ENCODE data around the gene CRADD.
"Not testable (repeated sequence)": the region's sequence is repeated elsewhere in the genome, so short reads cannot be mapped to it uniquely, and the experiment has no call there.

Gene CRADD

GRCh38 chr12:93748672-93749383 lies 71.7 kb downstream of the CRADD start:
- peaks cover 6% of the 10 kb centered on the region for H3K4me1 ChIP-seq (ENCODE audit: control insufficient read depth, insufficient read depth, low read length)
- peaks cover 20% of the 10 kb centered on the region for H3K9me3 ChIP-seq (ENCODE audit: control insufficient read depth, insufficient read depth, low read depth, low read length)
- H3K27ac ChIP-seq (ENCODE audit: low read depth, low read length), result no peak overlapping the region
- H3K9ac ChIP-seq (ENCODE audit: low read length), result no peak overlapping the region
- no peak overlapping the region for H3K4me3 ChIP-seq (ENCODE audit: low read depth, low read length)
- H3K36me3 ChIP-seq (ENCODE audit: control insufficient read depth, insufficient read depth, low read length), result no peaks in the 10 kb centered on the region
- no peaks in the 10 kb centered on the region for H3K27me3 ChIP-seq (ENCODE audit: control insufficient read depth, insufficient read depth, low read length)

DNA sequence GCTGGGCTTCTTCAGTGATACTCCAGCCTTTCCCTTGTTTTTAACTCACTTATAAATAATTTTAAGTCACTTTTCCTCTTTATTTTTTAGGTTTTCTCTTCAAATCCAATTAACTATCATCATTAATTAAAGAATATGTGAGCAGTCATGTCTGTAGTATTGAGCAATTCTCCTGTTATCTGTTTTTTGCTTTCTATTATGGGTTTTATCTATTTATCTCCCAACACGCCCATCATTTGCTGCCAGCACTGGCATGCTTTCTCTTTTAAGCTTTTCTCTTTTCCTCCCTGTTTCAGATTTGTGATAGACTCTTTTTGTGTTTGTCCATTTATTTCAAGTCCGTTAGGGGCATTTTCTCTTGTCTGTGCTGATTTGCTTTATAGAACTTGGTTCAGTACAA lies 72.3 kb downstream of the CRADD start:
- Histone ChIP-seq H3K36me3 (ENCODE audit: control insufficient read depth, insufficient read depth, low read length) (no peaks in the 10 kb centered on the region), H3K4me3 (ENCODE audit: low read depth, low read length) (no peak overlapping the region)

GRCh38 chr12:93750056-93750455 lies 72.9 kb downstream of the CRADD start:
- Histone ChIP-seq H3K4me1 (ENCODE audit: control insufficient read depth, insufficient read depth, low read length) (no peaks in the 10 kb centered on the region), H3K27me3 (ENCODE audit: control insufficient read depth, insufficient read depth, low read length) (no peaks in the 10 kb centered on the region), H3K9ac (ENCODE audit: low read length) (no peak overlapping the region), H3K27ac (ENCODE audit: low read depth, low read length) (no peak overlapping the region), H3K4me3 (ENCODE audit: low read depth, low read length) (no peak overlapping the region), H3K36me3 (ENCODE audit: control insufficient read depth, insufficient read depth, low read length) (no peaks in the 10 kb centered on the region), H3K9me3 (ENCODE audit: control insufficient read depth, insufficient read depth, low read depth, low read length) (peaks cover 31% of the 10 kb centered on the region)

More for the DNA sequence above, 72.3 kb downstream of the CRADD start:
- Histone ChIP-seq H3K9me3 (ENCODE audit: control insufficient read depth, insufficient read depth, low read depth, low read length) (peaks cover 27% of the 10 kb centered on the region), H3K9ac (ENCODE audit: low read length) (no peak overlapping the region), H3K4me1 (ENCODE audit: control insufficient read depth, insufficient read depth, low read length) (no peaks in the 10 kb centered on the region), H3K27me3 (ENCODE audit: control insufficient read depth, insufficient read depth, low read length) (no peaks in the 10 kb centered on the region), H3K27ac (ENCODE audit: low read depth, low read length) (no peak overlapping the region)

DNA sequence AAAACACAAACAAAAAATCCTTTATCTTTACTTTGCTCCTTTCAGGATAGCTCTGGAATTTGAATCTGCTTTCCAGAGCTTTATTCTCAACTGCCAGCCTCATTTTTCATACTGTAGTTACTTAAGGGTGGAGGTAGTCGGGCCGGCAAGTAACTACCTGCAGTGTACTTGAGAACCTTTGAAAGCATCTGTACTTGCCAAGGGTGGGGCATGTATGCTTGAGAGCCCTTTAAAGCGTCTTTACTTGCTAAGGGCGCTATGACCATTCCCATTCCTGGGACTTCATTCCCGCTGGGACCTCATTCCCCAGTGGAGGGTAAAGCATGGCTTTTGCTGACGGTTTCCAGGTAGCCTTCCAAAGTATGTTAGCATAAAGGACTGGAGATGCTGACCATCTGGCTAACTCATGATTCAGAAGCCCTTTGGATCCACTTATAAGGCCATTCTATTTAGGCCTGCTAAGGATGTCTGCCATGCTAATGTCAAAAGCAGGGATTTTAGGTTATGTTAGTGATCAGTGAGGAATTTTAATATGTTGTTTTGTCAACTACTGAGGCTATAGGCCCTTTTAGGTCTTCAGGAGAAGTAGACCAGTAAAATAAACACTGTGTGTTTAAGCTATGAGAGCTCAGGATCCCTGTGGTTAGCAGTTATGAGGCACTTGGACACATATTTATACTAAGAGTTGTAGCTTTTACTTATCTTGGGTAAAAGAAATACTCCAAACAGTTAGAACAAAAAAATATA lies 74.9 kb downstream of the CRADD start:
- Histone ChIP-seq H3K27ac (ENCODE audit: low read depth, low read length) (no peak overlapping the region), H3K27me3 (ENCODE audit: control insufficient read depth, insufficient read depth, low read length) (no peaks in the 10 kb centered on the region), H3K4me3 (ENCODE audit: low read depth, low read length) (no peak overlapping the region), H3K4me1 (ENCODE audit: control insufficient read depth, insufficient read depth, low read length) (no peaks in the 10 kb centered on the region), H3K9ac (ENCODE audit: low read length) (no peak overlapping the region), H3K9me3 (ENCODE audit: control insufficient read depth, insufficient read depth, low read depth, low read length) (peaks cover 34% of the 10 kb centered on the region), H3K36me3 (ENCODE audit: control insufficient read depth, insufficient read depth, low read length) (no peaks in the 10 kb centered on the region)

GRCh38 chr12:93753285-93753684 lies 76.1 kb downstream of the CRADD start:
- no peak overlapping the region for H3K9ac ChIP-seq (ENCODE audit: low read length)
- H3K4me3 ChIP-seq (ENCODE audit: low read depth, low read length), result no peak overlapping the region
- H3K9me3 ChIP-seq (ENCODE audit: control insufficient read depth, insufficient read depth, low read depth, low read length), result peaks cover 34% of the 10 kb centered on the region

DNA sequence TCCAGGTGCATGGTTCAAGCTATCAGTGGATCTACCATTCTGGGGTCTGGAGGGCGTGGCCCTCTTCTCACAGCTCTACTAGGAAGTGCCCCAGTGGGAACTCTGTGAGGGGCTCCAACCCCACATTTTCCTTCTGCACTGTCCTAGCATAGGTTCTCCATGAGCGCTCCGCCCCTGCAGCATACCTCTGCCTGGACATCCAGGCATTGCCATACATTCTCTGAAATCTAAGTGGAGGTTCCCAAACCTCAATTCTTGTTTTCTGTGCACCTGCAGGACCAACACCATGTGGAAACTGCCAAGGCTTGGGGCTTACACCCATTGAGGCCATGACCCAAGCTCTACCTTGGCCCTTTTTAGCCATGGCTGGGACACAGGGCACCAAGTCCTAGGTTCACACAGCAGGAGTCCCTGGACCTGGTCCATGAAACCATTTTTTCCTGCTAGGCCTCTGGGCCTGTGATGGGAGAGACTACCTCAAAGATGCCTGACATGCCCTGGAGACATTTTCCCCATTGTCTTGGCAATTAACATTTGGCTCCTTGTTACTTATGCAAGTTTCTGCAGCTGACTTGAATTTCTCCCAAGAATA lies 76.8 kb downstream of the CRADD start:
- no peaks in the 10 kb centered on the region for H3K27me3 ChIP-seq (ENCODE audit: control insufficient read depth, insufficient read depth, low read length)
- no peaks in the 10 kb centered on the region for H3K36me3 ChIP-seq (ENCODE audit: control insufficient read depth, insufficient read depth, low read length)
- H3K4me1 ChIP-seq (ENCODE audit: control insufficient read depth, insufficient read depth, low read length), result no peaks in the 10 kb centered on the region
- H3K9me3 ChIP-seq (ENCODE audit: control insufficient read depth, insufficient read depth, low read depth, low read length), result peaks cover 34% of the 10 kb centered on the region
- no peak overlapping the region for H3K4me3 ChIP-seq (ENCODE audit: low read depth, low read length)
- no peak overlapping the region for H3K9ac ChIP-seq (ENCODE audit: low read length)
- H3K27ac ChIP-seq (ENCODE audit: low read depth, low read length), result no peak overlapping the region

More at GRCh38 chr12:93753285-93753684, 76.1 kb downstream of the CRADD start:
- Histone ChIP-seq H3K27me3 (ENCODE audit: control insufficient read depth, insufficient read depth, low read length) (no peaks in the 10 kb centered on the region), H3K4me1 (ENCODE audit: control insufficient read depth, insufficient read depth, low read length) (no peaks in the 10 kb centered on the region), H3K36me3 (ENCODE audit: control insufficient read depth, insufficient read depth, low read length) (no peaks in the 10 kb centered on the region), H3K27ac (ENCODE audit: low read depth, low read length) (no peak overlapping the region)

DNA sequence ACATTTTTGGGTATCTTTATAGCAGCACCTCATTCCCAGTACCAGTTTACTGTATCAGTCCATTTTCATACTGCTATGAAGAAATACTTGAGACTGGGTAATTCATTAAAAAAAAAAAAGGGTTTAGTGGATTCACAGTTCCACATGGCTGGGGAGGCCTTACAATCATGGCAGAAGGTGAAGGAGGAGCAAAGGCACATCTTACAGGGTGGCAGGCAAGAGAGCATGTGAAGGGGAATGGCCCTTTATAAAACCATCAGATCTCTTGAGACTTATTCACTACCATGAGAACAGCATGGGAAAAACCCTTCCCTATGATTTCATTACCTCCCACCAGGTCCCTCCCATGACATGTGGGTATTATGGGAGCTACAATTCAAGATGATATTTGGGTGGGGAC lies 77.7 kb downstream of the CRADD start:
- H3K36me3 ChIP-seq (ENCODE audit: control insufficient read depth, insufficient read depth, low read length); H3K9ac ChIP-seq (ENCODE audit: low read length); H3K27me3 ChIP-seq (ENCODE audit: control insufficient read depth, insufficient read depth, low read length); H3K4me3 ChIP-seq (ENCODE audit: low read depth, low read length); H3K27ac ChIP-seq (ENCODE audit: low read depth, low read length); H3K4me1 ChIP-seq (ENCODE audit: control insufficient read depth, insufficient read depth, low read length): not testable (repeated sequence)
- peaks cover 34% of the 10 kb centered on the region for H3K9me3 ChIP-seq (ENCODE audit: control insufficient read depth, insufficient read depth, low read depth, low read length)

DNA sequence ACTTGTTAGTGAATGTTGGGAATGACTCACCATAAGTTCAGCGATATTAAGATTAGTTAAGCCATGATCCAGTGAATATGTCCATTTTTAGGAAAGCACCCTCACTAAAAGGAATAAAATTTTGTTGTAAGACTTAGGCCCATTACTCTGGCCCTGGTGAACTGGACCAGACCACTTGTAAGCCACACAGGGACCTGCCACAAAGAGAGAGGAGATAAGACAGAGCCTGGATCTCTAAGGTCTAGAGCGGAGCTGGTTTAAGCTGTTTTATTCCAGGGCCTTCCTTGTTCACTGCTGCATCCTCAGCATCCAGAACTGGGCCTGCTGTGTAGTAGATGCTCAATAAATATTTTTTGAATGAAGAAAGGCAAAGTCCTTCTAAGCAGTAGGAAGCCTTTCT lies 79.1 kb downstream of the CRADD start:
- Histone ChIP-seq H3K36me3 (ENCODE audit: control insufficient read depth, insufficient read depth, low read length) (no peaks in the 10 kb centered on the region), H3K27me3 (ENCODE audit: control insufficient read depth, insufficient read depth, low read length) (no peaks in the 10 kb centered on the region), H3K9me3 (ENCODE audit: control insufficient read depth, insufficient read depth, low read depth, low read length) (peaks cover 34% of the 10 kb centered on the region), H3K9ac (ENCODE audit: low read length) (no peak overlapping the region), H3K27ac (ENCODE audit: low read depth, low read length) (no peak overlapping the region), H3K4me1 (ENCODE audit: control insufficient read depth, insufficient read depth, low read length) (peaks cover 4% of the 10 kb centered on the region), H3K4me3 (ENCODE audit: low read depth, low read length) (no peak overlapping the region)

DNA sequence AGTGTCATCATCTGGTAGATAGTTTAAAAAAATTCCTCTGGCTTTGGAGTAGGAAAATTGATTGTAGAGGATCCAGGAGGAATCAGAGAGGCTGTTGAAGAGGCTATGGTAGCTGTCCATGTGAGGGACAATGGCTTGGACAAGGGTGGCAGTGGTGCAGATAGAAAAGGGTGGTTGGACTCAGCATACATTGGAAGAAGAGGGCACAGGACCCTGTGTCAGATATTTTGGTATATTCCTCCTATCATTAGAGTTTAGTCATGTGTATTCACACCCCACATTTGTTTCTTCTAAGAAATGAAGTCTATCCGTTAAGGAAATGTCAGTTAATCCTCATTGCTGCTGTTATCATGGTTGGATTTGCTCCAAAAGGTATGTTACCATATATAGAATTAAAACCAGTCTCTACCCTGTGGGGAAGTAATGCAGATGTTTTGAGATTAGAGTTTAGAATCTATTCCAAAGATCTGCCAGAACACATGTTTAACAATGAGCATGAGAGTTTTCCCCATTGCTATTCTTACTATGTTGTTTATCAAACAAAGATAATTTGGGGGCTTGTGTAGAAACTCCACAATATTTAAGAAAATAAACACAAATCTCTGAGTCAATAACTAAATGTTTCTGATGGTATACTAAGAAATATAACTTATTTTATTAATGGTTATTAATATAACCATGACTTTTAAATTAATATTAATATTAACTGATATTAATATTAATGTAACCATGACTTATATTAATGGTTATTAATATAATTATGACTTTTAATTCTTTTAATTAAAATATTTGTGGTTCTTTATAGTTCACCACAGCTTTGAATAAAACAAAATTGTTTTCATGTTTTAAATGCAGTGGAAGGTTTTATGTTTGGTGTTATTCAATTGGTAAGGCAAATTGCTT lies 80.9 kb downstream of the CRADD start:
- Histone ChIP-seq H3K4me3 (ENCODE audit: low read depth, low read length) (no peak overlapping the region), H3K27me3 (ENCODE audit: control insufficient read depth, insufficient read depth, low read length) (no peaks in the 10 kb centered on the region), H3K4me1 (ENCODE audit: control insufficient read depth, insufficient read depth, low read length) (peaks cover 4% of the 10 kb centered on the region), H3K27ac (ENCODE audit: low read depth, low read length) (no peak overlapping the region), H3K36me3 (ENCODE audit: control insufficient read depth, insufficient read depth, low read length) (no peaks in the 10 kb centered on the region), H3K9me3 (ENCODE audit: control insufficient read depth, insufficient read depth, low read depth, low read length) (peaks cover 22% of the 10 kb centered on the region), H3K9ac (ENCODE audit: low read length) (no peak overlapping the region)

DNA sequence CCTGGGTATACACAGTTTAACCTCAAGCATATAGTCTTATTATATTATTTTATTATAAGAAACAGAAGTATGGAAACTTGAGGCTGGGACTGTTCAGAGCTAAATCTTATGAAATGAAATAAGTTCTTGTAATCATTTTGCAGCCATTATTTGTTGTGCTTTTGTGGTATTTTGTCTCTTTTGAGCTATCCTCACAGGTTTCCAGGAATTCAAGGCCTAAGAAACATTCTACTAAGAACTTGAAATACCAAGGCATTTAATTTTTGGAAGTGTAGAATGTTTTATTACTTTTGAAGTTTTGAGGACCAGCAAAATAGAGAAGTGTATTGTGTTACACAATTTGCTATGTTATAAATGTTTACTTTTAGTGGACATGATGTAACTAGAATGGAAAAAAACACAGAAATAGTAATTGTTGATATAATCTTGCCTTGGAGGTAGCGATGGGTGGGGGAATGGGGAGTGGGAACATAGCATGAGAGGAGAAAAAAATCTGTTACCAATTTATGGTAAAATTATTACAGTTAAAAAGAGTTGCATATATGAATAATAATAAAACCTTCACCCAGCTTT lies 81.7 kb downstream of the CRADD start:
- no peak overlapping the region for H3K27ac ChIP-seq (ENCODE audit: low read depth, low read length)

More for the DNA sequence above, 81.7 kb downstream of the CRADD start:
- no peak overlapping the region for H3K4me3 ChIP-seq (ENCODE audit: low read depth, low read length)
- peaks cover 4% of the 10 kb centered on the region for H3K4me1 ChIP-seq (ENCODE audit: control insufficient read depth, insufficient read depth, low read length)
- no peak overlapping the region for H3K9ac ChIP-seq (ENCODE audit: low read length)
- H3K9me3 ChIP-seq (ENCODE audit: control insufficient read depth, insufficient read depth, low read depth, low read length), result peaks cover 14% of the 10 kb centered on the region
- H3K36me3 ChIP-seq (ENCODE audit: control insufficient read depth, insufficient read depth, low read length), result no peaks in the 10 kb centered on the region
- no peaks in the 10 kb centered on the region for H3K27me3 ChIP-seq (ENCODE audit: control insufficient read depth, insufficient read depth, low read length)
